HG03159 (cell line): ENCODE data around the gene FN1.
"Not testable (repeated sequence)": the region's sequence is repeated elsewhere in the genome, so short reads cannot be mapped to it uniquely, and the experiment has no call there.

Experiments used
- ATAC-seq: cut with Tn5 transposase; IDR thresholded peaks from one replicate; pipeline ENCODE4 v1.9.1; 2021; ENCODE audit warnings: mild to moderate bottlenecking, moderate library complexity; ENCODE audit not compliant: unreplicated experiment

The FN1 gene

GRCh38 chr2:215369181-215369760 is 66.6 kb downstream of the FN1 start:
- ATAC-seq, result no peak

- no peak for ATAC-seq
Observed at GRCh38 chr2:215368493-215368809, 67.4 kb downstream of the FN1 start.

GRCh38 chr2:215367662-215368492 is 68.0 kb downstream of the FN1 start:
- ATAC-seq, result no peak

- ATAC-seq, result no peak
Observed at GRCh38 chr2:215366440-215367032, 69.3 kb downstream of the FN1 start.

- peak; percentile 59 for ATAC-seq
Observed at GRCh38 chr2:215365184-215365658, 70.6 kb downstream of the FN1 start.

GRCh38 chr2:215364157-215365155 is 71.4 kb downstream of the FN1 start:
- no peak for ATAC-seq

GRCh38 chr2:215363461-215364156 is 72.3 kb downstream of the FN1 start:
- no peak for ATAC-seq

- no peak for ATAC-seq
Observed at GRCh38 chr2:215363039-215363438, 72.8 kb downstream of the FN1 start.

GRCh38 chr2:215362562-215362904 is 73.3 kb downstream of the FN1 start:
- no peak for ATAC-seq

- no peak for ATAC-seq
Observed at GRCh38 chr2:215361876-215362561, 73.8 kb downstream of the FN1 start.

GRCh38 chr2:215361211-215361875 is 74.5 kb downstream of the FN1 start:
- no peak for ATAC-seq

- no peak for ATAC-seq
Observed at GRCh38 chr2:215360596-215360995, 75.3 kb downstream of the FN1 start.

GRCh38 chr2:215360059-215360458 is 75.8 kb downstream of the FN1 start:
- ATAC-seq, result not testable (repeated sequence)

- no peak for ATAC-seq
Observed at GRCh38 chr2:215359576-215359922, 76.3 kb downstream of the FN1 start.

- ATAC-seq, result no peak
Observed at GRCh38 chr2:215358891-215359575, 76.8 kb downstream of the FN1 start.

- ATAC-seq, result no peak
Observed at GRCh38 chr2:215358312-215358845, 77.5 kb downstream of the FN1 start.

GRCh38 chr2:215357660-215358059 is 78.2 kb downstream of the FN1 start:
- no peak for ATAC-seq

- ATAC-seq, result no peak
Observed at GRCh38 chr2:215356948-215357461, 78.9 kb downstream of the FN1 start.
